Mesodermal cell (in vitro differentiated cells): ENCODE measurements around the gene ATP6V0B.

Experiments
- H3K27ac ChIP-seq: 2 replicates; pipeline ENCODE4 v1.7.0; 2013; ENCODE audit warnings: mild to moderate bottlenecking, low read depth, low read length, moderate library complexity; ENCODE audit not compliant: severe bottlenecking
- H3K36me3 ChIP-seq: 2 replicates; pipeline ENCODE4 v1.7.1; 2013; ENCODE audit warnings: mild to moderate bottlenecking, low read length, moderate library complexity; ENCODE audit not compliant: control insufficient read depth, insufficient read depth
- H3K4me1 ChIP-seq: one replicate; pipeline ENCODE4 v1.7.1; 2013; ENCODE audit warnings: mild to moderate bottlenecking, low read length; ENCODE audit not compliant: insufficient read depth, control insufficient read depth, poor library complexity, severe bottlenecking
- H3K4me3 ChIP-seq: 2 replicates; pipeline ENCODE4 v1.7.0; 2013; ENCODE audit warnings: low read length, control low read depth, mild to moderate bottlenecking; ENCODE audit not compliant: insufficient read depth, poor library complexity, severe bottlenecking; ENCODE audit errors: extremely low read depth
- H3K9me3 ChIP-seq: 2 replicates; pipeline ENCODE4 v1.7.1; 2013; ENCODE audit warnings: mild to moderate bottlenecking, low read length, moderate library complexity; ENCODE audit not compliant: control insufficient read depth
- whole genome bisulfite sequencing, 2 experiments: methylation state at CpG; one replicate each; pipeline ENCODE4 v1.1.5; 2013; ENCODE audit warnings: missing lambda C conversion rate in 2 of 2; ENCODE audit not compliant: insufficient coverage in 2 of 2; 5-methylcytosine and 5-hydroxymethylcytosine counted together

ATP6V0B gene

DNA sequence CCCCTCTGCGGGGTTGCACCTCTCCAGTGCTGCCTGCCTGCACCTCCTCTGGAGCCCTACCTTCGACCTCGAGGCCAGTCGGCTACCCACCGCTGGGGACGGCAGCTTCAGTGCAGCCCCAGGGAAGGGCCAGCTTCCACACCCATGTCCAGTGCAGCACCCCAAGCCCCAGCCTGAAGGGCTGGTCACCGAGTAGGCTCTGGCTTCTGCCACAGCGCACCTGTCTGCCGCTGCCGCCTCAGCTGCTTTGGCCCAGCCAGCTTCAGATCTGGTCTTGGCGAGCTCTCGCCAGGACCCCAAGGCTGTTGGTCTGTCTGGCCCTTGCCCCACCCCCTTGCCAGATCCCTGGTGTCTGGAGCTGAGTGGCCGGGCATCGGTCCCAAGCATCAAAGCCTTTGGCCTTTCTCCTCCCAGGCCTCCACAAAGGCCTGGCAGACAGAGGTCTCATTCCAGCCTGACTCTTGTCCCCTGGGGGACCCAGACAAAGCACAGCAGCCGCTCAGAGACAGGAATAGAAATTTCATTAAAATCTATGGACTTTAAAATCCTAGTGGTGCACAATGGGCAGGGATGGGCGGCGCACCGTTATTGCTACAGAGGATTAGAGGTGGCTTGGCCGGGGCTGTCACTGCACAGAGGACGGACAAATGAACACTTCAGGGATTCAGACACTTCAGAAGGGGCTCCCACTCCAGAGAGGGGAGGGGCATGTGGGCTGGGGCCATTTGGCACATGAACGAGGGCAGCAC, 21.4 kb downstream of the ATP6V0B start:
- Histone ChIP-seq H3K36me3 (peaks cover 18% of the 10 kb centered on the region), H3K9me3 (no peaks in the 10 kb centered on the region), H3K27ac (no peak overlapping the region), H3K4me1 (peaks cover 10% of the 10 kb centered on the region), H3K4me3 (no peak overlapping the region)
- WGBS, 2 experiments: 89 to 91% methylated on average over 19 to 20 of the region's 21 CpGs

DNA sequence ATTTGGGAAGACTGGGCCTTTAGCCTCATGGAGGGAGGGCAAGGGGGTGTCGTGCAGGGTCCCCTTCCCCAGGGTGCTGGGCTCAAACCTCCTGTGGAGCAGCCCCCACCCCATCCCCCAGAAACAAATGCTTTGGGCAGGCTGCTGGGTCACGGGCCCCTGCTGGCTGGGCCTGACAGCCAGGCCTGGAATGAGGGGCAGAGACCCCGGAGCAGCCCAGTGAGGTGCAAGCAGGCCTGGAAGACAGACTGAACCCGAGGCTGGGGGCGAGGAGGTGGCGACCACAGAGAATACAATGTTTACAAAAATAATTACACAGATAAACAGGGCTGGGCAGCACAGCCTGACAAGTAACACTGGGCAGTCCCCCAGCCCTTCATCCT, 22.0 kb downstream of the ATP6V0B start:
- Histone ChIP-seq H3K9me3 (no peaks in the 10 kb centered on the region), H3K27ac (no peak overlapping the region)
- 65 to 88% methylated on average over 2 to 4 of the region's 6 CpGs for WGBS, 2 experiments

DNA sequence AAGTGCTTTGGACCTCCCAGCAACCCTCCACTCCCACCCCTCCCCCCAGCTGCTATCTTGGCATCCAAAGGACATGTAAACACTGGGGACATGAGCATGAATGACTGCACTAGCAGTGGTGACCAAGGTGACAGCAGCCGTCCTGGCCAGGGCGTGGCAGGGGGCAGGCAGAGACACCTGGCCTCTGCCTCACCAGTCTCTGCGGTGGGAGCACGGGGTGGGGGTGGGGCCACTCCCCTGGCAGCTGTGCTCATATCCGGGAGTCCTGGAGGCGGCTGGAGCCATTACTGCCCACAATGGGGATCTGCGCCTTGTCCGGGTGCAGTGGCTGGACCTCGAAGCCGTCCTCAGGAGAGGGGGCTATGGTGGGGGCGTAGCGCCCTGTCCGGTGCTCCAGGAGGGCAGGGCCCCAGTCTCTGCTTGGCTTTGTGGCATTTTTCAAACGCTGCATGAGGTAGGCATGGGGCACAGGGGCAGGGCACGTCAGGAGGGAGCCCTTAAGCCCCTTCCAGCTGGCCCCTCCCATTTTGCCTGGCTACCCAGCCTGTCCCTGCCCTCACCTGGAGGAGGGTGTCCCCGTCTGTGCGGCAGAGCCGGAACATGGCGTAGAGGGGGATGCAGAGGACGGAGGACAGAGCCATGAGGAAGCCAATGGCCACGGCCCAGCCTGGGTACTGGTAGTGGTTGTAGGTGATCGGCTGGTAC, 22.7 kb downstream of the ATP6V0B start:
- H3K36me3 ChIP-seq: peaks cover 23% of the 10 kb centered on the region
- H3K4me3 ChIP-seq: no peak overlapping the region
- no peaks in the 10 kb centered on the region for H3K9me3 ChIP-seq
- H3K27ac ChIP-seq: no peak overlapping the region
- peaks cover 10% of the 10 kb centered on the region for H3K4me1 ChIP-seq
- WGBS, 2 experiments: 92 to 96% methylated on average over 19 to 21 of the region's 22 CpGs

More for the DNA sequence above, 22.0 kb downstream of the ATP6V0B start:
- Histone ChIP-seq H3K4me1 (peaks cover 10% of the 10 kb centered on the region), H3K36me3 (peaks cover 18% of the 10 kb centered on the region), H3K4me3 (no peak overlapping the region)

DNA sequence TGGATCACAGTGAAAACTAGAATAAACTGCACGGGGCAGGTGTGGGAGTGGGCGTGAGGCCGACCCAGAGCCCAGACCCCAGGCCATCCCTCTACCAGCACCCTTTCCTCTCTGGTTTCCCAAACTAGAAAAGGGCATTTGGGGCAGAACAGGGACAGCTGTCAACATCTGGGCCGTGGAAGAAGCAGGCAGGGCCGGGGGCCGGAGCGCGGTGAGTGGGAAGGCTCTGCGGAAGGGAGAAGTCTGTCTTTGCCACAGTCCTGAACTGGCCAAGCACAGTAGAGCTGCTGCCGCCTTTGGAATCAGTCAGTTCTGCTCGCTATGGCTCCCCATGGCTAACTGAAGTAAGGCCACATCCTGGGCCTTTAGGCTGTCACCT, 23.2 kb downstream of the ATP6V0B start:
- 95 to 98% methylated on average over 8 to 11 of the region's 11 CpGs for WGBS, 2 experiments
- Histone ChIP-seq H3K4me1 (peaks cover 10% of the 10 kb centered on the region), H3K36me3 (peaks cover 24% of the 10 kb centered on the region), H3K9me3 (no peaks in the 10 kb centered on the region), H3K4me3 (no peak overlapping the region), H3K27ac (no peak overlapping the region)

DNA sequence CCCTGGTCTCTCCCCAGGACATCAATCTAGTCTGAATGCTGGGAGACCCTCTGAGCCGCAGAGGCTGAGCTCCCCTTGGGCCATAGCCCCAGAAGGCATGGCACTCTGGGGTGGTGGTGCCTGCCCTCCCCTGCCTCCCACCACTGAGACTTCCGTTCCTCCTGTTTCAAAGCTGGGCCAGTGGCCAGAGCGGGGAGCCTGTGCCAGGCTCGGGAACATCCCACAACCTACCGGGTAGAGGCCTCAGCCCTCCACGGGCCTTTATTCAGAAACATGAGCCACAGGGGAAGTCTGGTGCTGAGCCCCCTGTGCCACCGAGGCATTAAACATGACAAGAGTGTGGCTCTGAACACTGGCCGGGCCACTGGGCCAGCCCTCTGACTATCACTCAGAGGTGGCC, 24.7 kb downstream of the ATP6V0B start:
- Histone ChIP-seq H3K36me3 (peaks cover 26% of the 10 kb centered on the region), H3K9me3 (no peaks in the 10 kb centered on the region), H3K4me3 (no peak overlapping the region), H3K4me1 (peaks cover 10% of the 10 kb centered on the region), H3K27ac (no peak overlapping the region)
- WGBS, 2 experiments: 97% methylated on average over 8 of the region's 8 CpGs

DNA sequence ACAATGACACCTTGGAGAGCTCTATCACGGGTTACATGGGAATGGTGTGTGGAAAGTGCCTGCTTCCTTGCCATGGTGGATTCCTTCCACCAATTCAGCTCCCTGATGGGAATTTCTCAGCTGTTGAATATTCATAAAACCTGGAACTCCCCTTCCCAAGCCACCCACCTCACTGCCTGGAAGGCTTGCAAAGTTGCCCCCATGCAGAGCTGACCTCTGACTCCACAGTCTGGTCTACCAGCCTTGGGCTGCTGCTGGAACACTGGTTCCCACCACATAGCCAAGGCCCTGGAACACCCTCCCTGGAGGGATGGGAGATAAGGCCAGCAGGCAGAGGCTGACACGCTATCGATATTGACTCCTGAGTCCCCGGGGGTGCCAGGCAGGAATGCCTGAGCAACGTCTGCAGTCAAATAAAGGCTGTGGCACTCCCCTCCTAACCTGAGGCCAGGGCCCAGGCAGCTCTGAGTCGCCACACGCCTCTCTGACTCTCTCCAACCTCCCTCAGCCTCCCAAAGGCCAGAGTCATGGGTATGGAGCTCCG, 25.4 kb downstream of the ATP6V0B start:
- WGBS, 2 experiments: 67 to 82% methylated on average over 6 to 8 of the region's 8 CpGs
- Histone ChIP-seq H3K27ac (no peak overlapping the region), H3K36me3 (peaks cover 26% of the 10 kb centered on the region), H3K9me3 (no peaks in the 10 kb centered on the region), H3K4me1 (peaks cover 10% of the 10 kb centered on the region), H3K4me3 (no peak overlapping the region)

DNA sequence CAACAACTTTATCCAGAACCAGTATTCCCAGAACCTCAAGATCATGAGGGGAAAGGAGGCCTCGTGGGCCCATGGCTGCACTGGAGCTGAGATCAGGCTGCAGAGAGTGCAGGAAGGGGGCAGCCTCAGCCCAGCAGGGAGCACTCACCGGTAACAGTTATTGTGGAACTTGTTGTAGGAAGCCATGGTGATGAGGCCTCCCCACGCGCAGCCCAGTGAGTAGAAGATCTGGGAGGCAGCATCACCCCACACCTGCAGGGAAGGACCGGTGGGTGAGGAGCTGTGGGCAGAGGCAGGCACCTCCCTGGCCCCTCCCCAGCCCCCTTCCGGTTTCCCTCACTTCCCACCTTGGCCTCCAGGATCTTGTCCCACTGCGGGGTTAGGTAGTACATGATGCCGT, 27.4 kb downstream of the ATP6V0B start:
- 83 to 94% methylated on average over 7 of the region's 8 CpGs for WGBS, 2 experiments
- H3K4me1 ChIP-seq: peaks cover 5% of the 10 kb centered on the region
- peaks cover 26% of the 10 kb centered on the region for H3K36me3 ChIP-seq
- H3K4me3 ChIP-seq: no peak overlapping the region
- H3K9me3 ChIP-seq: no peaks in the 10 kb centered on the region
- no peak overlapping the region for H3K27ac ChIP-seq

DNA sequence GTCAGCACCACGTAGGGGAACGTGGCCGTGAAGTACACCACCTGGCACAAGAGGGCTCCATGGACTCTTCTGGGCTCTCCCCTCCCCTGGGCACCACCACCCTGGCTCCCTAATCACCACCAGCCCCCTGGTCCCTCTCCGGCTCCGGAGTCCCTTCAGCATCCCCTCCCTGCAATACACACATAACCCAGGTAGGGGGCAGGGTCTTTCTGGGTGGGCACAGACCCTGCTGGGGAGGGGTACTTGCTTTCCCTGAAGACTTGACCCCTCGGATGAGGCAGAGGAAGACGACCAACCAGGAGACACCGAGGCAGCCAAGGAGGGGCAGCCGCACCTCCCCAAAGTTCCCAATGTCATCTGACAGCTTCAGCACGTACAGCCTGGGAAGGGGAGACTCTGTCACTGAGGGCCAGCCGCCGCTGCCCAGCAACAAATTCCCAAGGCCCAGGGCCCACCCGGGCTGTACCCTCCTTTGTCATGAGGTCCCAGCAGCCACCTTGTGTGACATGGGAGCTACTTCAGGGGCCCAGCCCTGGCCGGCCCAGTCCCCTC, 27.9 kb downstream of the ATP6V0B start:
- H3K27ac ChIP-seq: no peak overlapping the region
- H3K4me3 ChIP-seq: no peak overlapping the region
- H3K4me1 ChIP-seq: peaks cover 1% of the 10 kb centered on the region
- peaks cover 26% of the 10 kb centered on the region for H3K36me3 ChIP-seq
- 89 to 90% methylated on average over 10 to 12 of the region's 14 CpGs for WGBS, 2 experiments
- no peaks in the 10 kb centered on the region for H3K9me3 ChIP-seq

DNA sequence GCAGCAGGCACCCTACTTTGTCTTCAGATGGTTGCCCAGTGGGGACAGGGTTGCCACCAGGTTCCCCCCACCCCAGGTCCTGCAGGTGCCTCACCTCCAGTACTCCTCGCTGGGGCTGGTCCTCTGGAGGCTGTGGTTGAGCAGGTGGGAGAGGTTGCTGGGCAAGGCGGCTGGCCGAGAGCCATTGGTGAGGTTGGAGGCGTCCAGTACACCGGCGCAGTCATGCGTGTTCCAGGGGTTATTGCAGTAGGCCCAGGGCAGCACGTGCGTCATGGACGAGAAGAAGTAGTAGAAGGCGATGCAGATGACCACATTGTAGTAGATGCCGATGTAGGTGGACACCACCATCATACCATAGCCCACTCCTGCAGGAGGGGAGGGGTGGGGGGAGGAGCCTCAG, 33.5 kb downstream of the ATP6V0B start:
- H3K27ac ChIP-seq: no peak overlapping the region
- no peak overlapping the region for H3K4me3 ChIP-seq
- WGBS, 2 experiments: 100% methylated on average over 3 to 6 of the region's 12 CpGs
- H3K36me3 ChIP-seq: no peaks in the 10 kb centered on the region
- no peaks in the 10 kb centered on the region for H3K9me3 ChIP-seq
- H3K4me1 ChIP-seq: no peaks in the 10 kb centered on the region

DNA sequence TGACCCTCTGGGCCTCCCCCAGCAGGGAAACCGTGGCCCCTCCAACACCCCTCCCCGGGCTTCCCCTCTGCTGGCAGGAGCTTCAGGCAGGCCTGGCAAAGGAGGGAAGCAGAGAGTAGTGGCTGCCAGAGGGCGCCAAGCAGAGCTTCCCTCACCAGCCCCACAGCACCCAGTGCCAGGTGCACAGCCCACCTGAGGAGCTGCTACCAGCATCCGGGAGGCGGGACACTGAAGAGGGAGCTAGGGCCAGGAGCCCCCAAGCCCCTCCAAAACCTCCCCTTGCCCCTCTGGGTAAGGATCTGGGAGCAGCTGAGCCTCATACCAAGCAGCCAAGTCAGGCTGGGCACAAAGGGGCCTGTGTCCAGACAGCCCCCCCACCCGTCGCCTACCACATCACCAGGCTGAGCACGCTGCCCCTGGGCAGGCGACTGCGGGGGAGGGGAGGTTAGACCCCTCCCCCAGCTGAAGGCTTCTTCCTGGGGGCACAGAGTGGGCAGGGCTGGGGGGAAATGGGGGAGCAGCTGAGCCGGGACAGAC, 36.2 kb downstream of the ATP6V0B start:
- H3K27ac ChIP-seq: no peak overlapping the region
- WGBS, 2 experiments: 90 to 95% methylated on average over 4 to 8 of the region's 11 CpGs

More for the DNA sequence above, 36.2 kb downstream of the ATP6V0B start:
- Histone ChIP-seq H3K4me3 (no peak overlapping the region), H3K36me3 (no peaks in the 10 kb centered on the region), H3K9me3 (no peaks in the 10 kb centered on the region), H3K4me1 (no peaks in the 10 kb centered on the region)
